NCI-H345 treated with DMSO at 0.1 percent for 48 hours (cell line): ENCODE measurements around the gene CYFIP2.
"Not testable (repeated sequence)": the region's sequence is repeated elsewhere in the genome, so short reads cannot be mapped to it uniquely, and the experiment has no call there.

ENCODE experiments used
- DNase-seq: peaks from one replicate; lab custom pipeline; 2025; ENCODE audit not compliant: unreplicated experiment; lab: John Stamatoyannopoulos, UW

Gene CYFIP2

GRCh38 chr5:157387041-157387563 lies 121.2 kb downstream of the CYFIP2 start:
- DNase-seq, result no peak

- DNase-seq, result no peak
Observed at GRCh38 chr5:157387683-157388093, 121.8 kb downstream of the CYFIP2 start.

- no peak for DNase-seq
Observed at GRCh38 chr5:157388111-157388710, 122.3 kb downstream of the CYFIP2 start.

- no peak for DNase-seq
Observed at GRCh38 chr5:157389103-157389502, 123.2 kb downstream of the CYFIP2 start.

GRCh38 chr5:157390133-157390532 lies 124.2 kb downstream of the CYFIP2 start:
- DNase-seq, result no peak

GRCh38 chr5:157390551-157391297 lies 124.8 kb downstream of the CYFIP2 start:
- DNase-seq, result no peak

GRCh38 chr5:157398305-157398704 lies 132.4 kb downstream of the CYFIP2 start:
- DNase-seq, result no peak

- no peak for DNase-seq
Observed at GRCh38 chr5:157400741-157401495, 135.0 kb downstream of the CYFIP2 start.

- DNase-seq, result no peak
Observed at GRCh38 chr5:157415838-157416237, 149.9 kb downstream of the CYFIP2 start.

GRCh38 chr5:157419521-157419920 lies 153.6 kb downstream of the CYFIP2 start:
- DNase-seq, result not testable (repeated sequence)

- DNase-seq, result not testable (repeated sequence)
Observed at GRCh38 chr5:157429920-157430319, 164.0 kb downstream of the CYFIP2 start.

GRCh38 chr5:157431544-157432200 lies 165.7 kb downstream of the CYFIP2 start:
- peak; percentile 22 for DNase-seq

- no peak for DNase-seq
Observed at GRCh38 chr5:157434096-157434495, 168.2 kb downstream of the CYFIP2 start.

- DNase-seq, result no peak
Observed at GRCh38 chr5:157443041-157443549, 177.2 kb downstream of the CYFIP2 start.

- peak; percentile 41 for DNase-seq
Observed at GRCh38 chr5:157444224-157444623, 178.3 kb downstream of the CYFIP2 start.
